HL-60 (cell line): ENCODE measurements around the gene TACR1.

ENCODE experiments used
- GABPA ChIP-seq: IDR thresholded peaks from 2 replicates; pipeline ENCODE4 v1.6.1; 2012; ENCODE audit warnings: low read depth
- POLR2AphosphoS5 ChIP-seq: IDR thresholded peaks from 2 replicates; pipeline ENCODE4 v1.6.1; 2012; ENCODE audit warnings: low read depth
- REST ChIP-seq: IDR thresholded peaks from 2 replicates; pipeline ENCODE4 v1.6.1; 2012; ENCODE audit warnings: low read depth; ENCODE audit not compliant: insufficient replicate concordance
- SPI1 ChIP-seq: IDR thresholded peaks from 2 replicates; pipeline ENCODE4 v1.6.1; 2012; ENCODE audit warnings: low read depth, mild to moderate bottlenecking, borderline replicate concordance
- TF ChIP-seq, protein P1 (sequence below): IDR thresholded peaks from one replicate; pipeline ENCODE4 v1.5.1; 2011; ENCODE audit warnings: low read length, control low read depth, inconsistent platforms; ENCODE audit not compliant: insufficient read depth

DNA sequence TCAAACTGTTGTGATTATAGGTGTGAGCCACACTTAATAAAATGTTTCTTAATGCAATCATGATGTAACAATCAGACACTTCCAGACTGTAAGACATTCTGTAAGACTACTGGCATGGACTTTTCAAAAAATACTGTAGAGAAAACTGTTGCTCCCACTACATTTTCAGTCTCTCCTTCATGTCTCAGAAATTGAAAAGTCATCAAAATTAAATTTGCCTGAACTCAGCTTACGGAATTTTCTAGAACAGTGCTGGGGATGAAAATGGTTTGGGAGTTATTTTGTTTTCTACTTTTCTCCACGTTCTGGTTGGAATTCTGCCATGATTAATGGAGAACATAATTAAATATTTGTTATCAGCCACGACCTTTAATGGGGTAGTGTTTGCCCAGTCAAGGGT is 26.8 kb upstream of the TACR1 start:
- TF ChIP-seq, protein P1, sequence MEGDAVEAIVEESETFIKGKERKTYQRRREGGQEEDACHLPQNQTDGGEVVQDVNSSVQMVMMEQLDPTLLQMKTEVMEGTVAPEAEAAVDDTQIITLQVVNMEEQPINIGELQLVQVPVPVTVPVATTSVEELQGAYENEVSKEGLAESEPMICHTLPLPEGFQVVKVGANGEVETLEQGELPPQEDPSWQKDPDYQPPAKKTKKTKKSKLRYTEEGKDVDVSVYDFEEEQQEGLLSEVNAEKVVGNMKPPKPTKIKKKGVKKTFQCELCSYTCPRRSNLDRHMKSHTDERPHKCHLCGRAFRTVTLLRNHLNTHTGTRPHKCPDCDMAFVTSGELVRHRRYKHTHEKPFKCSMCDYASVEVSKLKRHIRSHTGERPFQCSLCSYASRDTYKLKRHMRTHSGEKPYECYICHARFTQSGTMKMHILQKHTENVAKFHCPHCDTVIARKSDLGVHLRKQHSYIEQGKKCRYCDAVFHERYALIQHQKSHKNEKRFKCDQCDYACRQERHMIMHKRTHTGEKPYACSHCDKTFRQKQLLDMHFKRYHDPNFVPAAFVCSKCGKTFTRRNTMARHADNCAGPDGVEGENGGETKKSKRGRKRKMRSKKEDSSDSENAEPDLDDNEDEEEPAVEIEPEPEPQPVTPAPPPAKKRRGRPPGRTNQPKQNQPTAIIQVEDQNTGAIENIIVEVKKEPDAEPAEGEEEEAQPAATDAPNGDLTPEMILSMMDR: no peak
- TF ChIP-seq POLR2AphosphoS5 (no peak), REST (no peak), SPI1 (no peak), GABPA (no peak)
